Stimulated activated memory B cell treated with anti-CD40 and anti-IgM and Interleukin-4, amounts not matched to agents 10 μg/mL and 1 μg/mL and 100 μg/mL, for 72 hours (primary cell): Measurements from ENCODE around the gene VWA5B2.

Source experiments
- ATAC-seq: fragments of 150-1000 bp; cut with Tn5 transposase; 2 replicates; pipeline ENCODE4 v1.10.0; 2021
- H3K27ac Mint-ChIP-seq: one replicate; pipeline ENCODE4 v1.8.0; 2022; ENCODE audit warnings: mild to moderate bottlenecking, mixed read lengths
- H3K27me3 Mint-ChIP-seq: one replicate; pipeline ENCODE4 v1.8.0; 2022; ENCODE audit warnings: mixed read lengths
- H3K36me3 Mint-ChIP-seq: one replicate; pipeline ENCODE4 v1.8.0; 2022; ENCODE audit warnings: mixed read lengths
- H3K4me1 Mint-ChIP-seq: one replicate; pipeline ENCODE4 v1.8.0; 2022; ENCODE audit warnings: mixed read lengths
- H3K4me3 Mint-ChIP-seq: one replicate; pipeline ENCODE4 v1.8.0; 2022; ENCODE audit warnings: mild to moderate bottlenecking, moderate library complexity, mixed read lengths
- H3K9me3 Mint-ChIP-seq: one replicate; pipeline ENCODE4 v1.8.0; 2022; ENCODE audit warnings: mixed read lengths

The VWA5B2 gene

GRCh38 chr3:184234671-184235380 is 5.4 kb downstream of the VWA5B2 start:
- no peaks in the 10 kb centered on the region for H3K36me3 Mint-ChIP-seq
- no peak overlapping the region for H3K27ac Mint-ChIP-seq
- peaks cover 38% of the 10 kb centered on the region for H3K27me3 Mint-ChIP-seq
- no peaks in the 10 kb centered on the region for H3K9me3 Mint-ChIP-seq
- peaks cover 10% of the 10 kb centered on the region for H3K4me1 Mint-ChIP-seq
- ATAC-seq = no peak
- H3K4me3 Mint-ChIP-seq = no peak overlapping the region

GRCh38 chr3:184235381-184236032 is 6.1 kb downstream of the VWA5B2 start:
- H3K9me3 Mint-ChIP-seq = no peaks in the 10 kb centered on the region
- peaks cover 38% of the 10 kb centered on the region for H3K27me3 Mint-ChIP-seq
- no peak overlapping the region for H3K4me3 Mint-ChIP-seq
- H3K36me3 Mint-ChIP-seq = no peaks in the 10 kb centered on the region
- no peak overlapping the region for H3K27ac Mint-ChIP-seq
- no peak for ATAC-seq
- peaks cover 10% of the 10 kb centered on the region for H3K4me1 Mint-ChIP-seq

- Mint-ChIP-seq H3K4me1 (peaks cover 8% of the 10 kb centered on the region), H3K9me3 (no peaks in the 10 kb centered on the region), H3K27ac (no peak overlapping the region), H3K36me3 (no peaks in the 10 kb centered on the region), H3K27me3 (peaks cover 33% of the 10 kb centered on the region), H3K4me3 (no peak overlapping the region)
- no peak for ATAC-seq
Measured at GRCh38 chr3:184236033-184236410, 6.6 kb downstream of the VWA5B2 start.

GRCh38 chr3:184236636-184237035 is 7.3 kb downstream of the VWA5B2 start:
- Mint-ChIP-seq H3K4me1 (peaks cover 1% of the 10 kb centered on the region), H3K27me3 (peaks cover 27% of the 10 kb centered on the region), H3K4me3 (no peak overlapping the region), H3K36me3 (no peaks in the 10 kb centered on the region), H3K27ac (no peak overlapping the region), H3K9me3 (no peaks in the 10 kb centered on the region)
- no peak for ATAC-seq

- H3K27me3 Mint-ChIP-seq = peaks cover 21% of the 10 kb centered on the region
- H3K4me3 Mint-ChIP-seq = no peak overlapping the region
- no peaks in the 10 kb centered on the region for H3K9me3 Mint-ChIP-seq
- H3K36me3 Mint-ChIP-seq = peaks cover 3% of the 10 kb centered on the region
- H3K27ac Mint-ChIP-seq = no peak overlapping the region
- ATAC-seq = no peak
- H3K4me1 Mint-ChIP-seq = no peaks in the 10 kb centered on the region
Measured at GRCh38 chr3:184237211-184237610, 7.8 kb downstream of the VWA5B2 start.

GRCh38 chr3:184237807-184238206 is 8.4 kb downstream of the VWA5B2 start:
- Mint-ChIP-seq H3K9me3 (no peaks in the 10 kb centered on the region), H3K36me3 (peaks cover 9% of the 10 kb centered on the region), H3K4me1 (no peaks in the 10 kb centered on the region), H3K4me3 (no peak overlapping the region), H3K27ac (no peak overlapping the region), H3K27me3 (peaks cover 15% of the 10 kb centered on the region)
- no peak for ATAC-seq

GRCh38 chr3:184238246-184238818 is 8.9 kb downstream of the VWA5B2 start:
- no peak for ATAC-seq
- H3K27ac Mint-ChIP-seq = no peak overlapping the region
- H3K4me3 Mint-ChIP-seq = no peak overlapping the region
- no peaks in the 10 kb centered on the region for H3K4me1 Mint-ChIP-seq
- H3K36me3 Mint-ChIP-seq = peaks cover 12% of the 10 kb centered on the region
- H3K9me3 Mint-ChIP-seq = no peaks in the 10 kb centered on the region
- H3K27me3 Mint-ChIP-seq = peaks cover 10% of the 10 kb centered on the region

- Mint-ChIP-seq H3K27ac (no peak overlapping the region), H3K9me3 (no peaks in the 10 kb centered on the region), H3K4me3 (no peak overlapping the region), H3K36me3 (peaks cover 21% of the 10 kb centered on the region), H3K4me1 (no peaks in the 10 kb centered on the region), H3K27me3 (peaks cover under 1% of the 10 kb centered on the region)
- no peak for ATAC-seq
Measured at GRCh38 chr3:184239221-184239620, 9.8 kb downstream of the VWA5B2 start.

GRCh38 chr3:184239708-184240107 is 10.3 kb downstream of the VWA5B2 start:
- no peaks in the 10 kb centered on the region for H3K27me3 Mint-ChIP-seq
- H3K4me1 Mint-ChIP-seq = no peaks in the 10 kb centered on the region
- no peak overlapping the region for H3K27ac Mint-ChIP-seq
- H3K9me3 Mint-ChIP-seq = no peaks in the 10 kb centered on the region
- no peak for ATAC-seq
- H3K36me3 Mint-ChIP-seq = peaks cover 26% of the 10 kb centered on the region
- no peak overlapping the region for H3K4me3 Mint-ChIP-seq

- Mint-ChIP-seq H3K36me3 (peaks cover 32% of the 10 kb centered on the region), H3K27me3 (no peaks in the 10 kb centered on the region), H3K9me3 (no peaks in the 10 kb centered on the region), H3K4me3 (no peak overlapping the region), H3K27ac (no peak overlapping the region), H3K4me1 (no peaks in the 10 kb centered on the region)
- ATAC-seq = no peak
Measured at GRCh38 chr3:184240384-184241140, 11.2 kb downstream of the VWA5B2 start.

GRCh38 chr3:184241141-184241446 is 11.7 kb downstream of the VWA5B2 start:
- Mint-ChIP-seq H3K27me3 (no peaks in the 10 kb centered on the region), H3K4me1 (peaks cover 4% of the 10 kb centered on the region), H3K36me3 (peaks cover 37% of the 10 kb centered on the region), H3K4me3 (no peak overlapping the region), H3K9me3 (no peaks in the 10 kb centered on the region), H3K27ac (no peak overlapping the region)
- ATAC-seq = no peak

- H3K4me3 Mint-ChIP-seq = no peak overlapping the region
- peaks cover 10% of the 10 kb centered on the region for H3K4me1 Mint-ChIP-seq
- peak; percentile 42 for ATAC-seq
Measured at GRCh38 chr3:184241447-184242296, 12.3 kb downstream of the VWA5B2 start.

GRCh38 chr3:184242297-184242685 is 12.9 kb downstream of the VWA5B2 start:
- peaks cover 11% of the 10 kb centered on the region for H3K4me1 Mint-ChIP-seq
- no peaks in the 10 kb centered on the region for H3K27me3 Mint-ChIP-seq
- no peak overlapping the region for H3K27ac Mint-ChIP-seq
- no peak for ATAC-seq
- peaks cover 39% of the 10 kb centered on the region for H3K36me3 Mint-ChIP-seq
- no peak overlapping the region for H3K4me3 Mint-ChIP-seq
- H3K9me3 Mint-ChIP-seq = no peaks in the 10 kb centered on the region

More at GRCh38 chr3:184241447-184242296, 12.3 kb downstream of the VWA5B2 start:
- Mint-ChIP-seq H3K27ac (no peak overlapping the region), H3K36me3 (peaks cover 39% of the 10 kb centered on the region), H3K27me3 (no peaks in the 10 kb centered on the region), H3K9me3 (no peaks in the 10 kb centered on the region)

GRCh38 chr3:184248454-184249411 is 19.3 kb downstream of the VWA5B2 start, which contains the start of gene ALG3:
Gene ALG3, minus strand, starts transcription at chr3:184248962. Its CDS starts 22 bp downstream, at chr3:184248940.
- Mint-ChIP-seq H3K4me3 (peak within 1 kb of the TSS; percentile 98), H3K9me3 (no peaks in the 10 kb centered on the region), H3K36me3 (peaks cover 23% of the 10 kb centered on the region), H3K27ac (peak within 1 kb of the TSS; percentile 100), H3K27me3 (no peaks in the 10 kb centered on the region), H3K4me1 (peaks cover 34% of the 10 kb centered on the region)
- peak; percentile 75 for ATAC-seq
